DMS53 treated with DMSO at 0.1 percent for 48 hours (cell line): ENCODE results near the gene OPRM1.

Experiments used
- DNase-seq: peaks from one replicate; lab custom pipeline; 2025; ENCODE audit not compliant: unreplicated experiment; lab: John Stamatoyannopoulos, UW

Gene OPRM1

DNA sequence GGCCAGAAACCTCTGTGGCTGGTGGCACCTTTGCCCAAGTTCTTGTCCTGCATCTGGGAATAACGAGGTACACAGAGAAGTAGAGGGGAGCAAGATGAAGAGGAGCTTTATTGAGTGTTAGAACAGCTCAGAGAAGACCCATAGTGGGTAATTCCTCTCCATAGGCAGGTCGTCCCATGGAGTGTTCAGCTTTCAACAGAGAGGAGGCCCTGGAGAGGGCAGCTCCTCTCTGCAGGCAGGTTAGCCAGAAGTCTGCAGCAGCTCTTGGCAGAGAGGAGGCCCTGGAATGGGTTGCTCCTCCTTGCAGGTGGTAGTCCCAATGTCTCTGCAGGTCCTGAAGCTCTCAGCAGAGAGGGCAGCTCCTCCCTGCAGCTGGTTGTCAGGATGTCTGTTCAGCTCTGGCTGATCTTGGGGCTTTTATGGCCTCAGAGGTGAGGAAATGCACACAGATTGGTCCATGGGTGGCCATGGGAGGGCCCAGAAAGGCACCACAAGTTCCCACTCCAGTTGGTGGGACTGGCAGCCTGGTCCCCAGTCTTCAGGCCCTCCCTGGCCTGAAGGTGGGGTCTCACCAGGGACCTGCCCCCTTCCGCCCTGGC, 228.6 kb downstream of the OPRM1 start:
- DNase-seq, result no peak

DNA sequence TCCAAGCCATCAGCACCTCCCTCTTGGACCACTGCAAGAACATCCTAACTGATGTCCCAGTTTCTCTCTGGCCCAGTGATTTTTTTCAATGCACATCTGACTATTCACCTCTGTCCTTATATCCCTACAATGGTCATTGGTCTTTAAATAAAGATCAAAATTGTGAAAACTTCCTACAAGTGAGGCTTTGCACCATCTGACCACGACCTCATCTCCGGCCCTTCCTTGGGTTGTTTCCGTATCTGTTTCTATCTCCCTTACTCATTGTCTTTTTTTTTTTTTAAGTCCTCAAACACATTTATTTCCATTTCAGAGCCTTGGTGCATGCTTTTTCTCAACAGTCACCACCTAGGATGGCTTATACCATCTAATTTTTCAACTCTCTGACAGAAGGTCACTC, 229.4 kb downstream of the OPRM1 start:
- no peak for DNase-seq

DNA sequence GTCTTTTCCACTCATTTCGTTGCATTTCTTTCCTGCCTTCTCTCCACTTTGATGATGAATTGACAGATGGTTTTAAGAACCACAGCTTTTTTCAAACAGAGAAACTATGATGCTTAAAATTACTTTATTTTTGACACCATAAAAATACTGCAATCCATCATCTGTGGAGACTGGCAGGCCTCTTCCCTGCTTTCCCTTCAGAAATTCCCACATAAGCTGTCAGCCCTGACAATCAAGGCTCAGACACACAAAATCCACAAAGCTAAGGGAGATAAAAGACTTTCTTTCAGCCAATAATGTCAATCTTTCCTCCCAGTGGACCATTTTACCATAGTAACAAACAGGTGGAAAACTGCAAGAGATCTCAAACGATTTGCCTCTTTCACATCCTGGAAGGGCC, 235.1 kb downstream of the OPRM1 start:
- no peak for DNase-seq

DNA sequence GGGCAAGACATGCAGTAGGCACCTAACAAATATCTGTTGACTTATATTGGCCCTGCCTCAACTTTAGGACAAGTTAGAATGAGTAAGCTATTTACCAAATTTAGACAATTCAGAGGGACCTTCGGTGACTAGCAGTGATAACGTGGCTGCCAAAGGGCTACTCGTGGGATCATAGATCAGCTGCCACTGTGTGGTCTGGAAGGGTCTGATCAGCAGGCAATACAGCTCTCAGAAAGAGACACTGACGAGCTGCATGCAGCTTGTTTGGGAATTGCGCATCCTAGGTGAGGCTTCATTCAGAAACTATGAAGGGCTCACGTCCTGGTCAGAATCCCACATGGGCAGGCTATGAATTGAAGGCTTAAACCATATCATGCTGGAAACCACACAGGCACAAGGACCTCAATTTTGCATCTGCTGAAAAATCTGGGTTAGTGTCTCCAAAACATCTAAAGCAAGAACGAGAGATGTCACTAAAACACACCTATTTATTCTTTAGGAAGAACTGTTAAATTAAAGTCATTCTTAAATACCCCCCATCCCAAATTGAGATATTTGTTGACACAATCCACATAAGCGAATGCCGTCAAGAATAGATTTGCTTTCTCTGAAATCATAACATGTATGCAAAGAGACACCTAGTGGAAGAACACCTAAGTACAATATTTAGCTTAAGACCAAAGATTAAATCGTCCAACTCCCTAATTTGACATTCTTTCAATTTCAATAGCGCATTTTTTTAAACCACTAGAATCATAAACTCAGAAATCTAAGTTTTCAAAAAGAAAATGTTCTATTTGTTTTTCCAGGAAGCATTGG, 238.0 kb downstream of the OPRM1 start:
- DNase-seq, result peak; percentile 19

DNA sequence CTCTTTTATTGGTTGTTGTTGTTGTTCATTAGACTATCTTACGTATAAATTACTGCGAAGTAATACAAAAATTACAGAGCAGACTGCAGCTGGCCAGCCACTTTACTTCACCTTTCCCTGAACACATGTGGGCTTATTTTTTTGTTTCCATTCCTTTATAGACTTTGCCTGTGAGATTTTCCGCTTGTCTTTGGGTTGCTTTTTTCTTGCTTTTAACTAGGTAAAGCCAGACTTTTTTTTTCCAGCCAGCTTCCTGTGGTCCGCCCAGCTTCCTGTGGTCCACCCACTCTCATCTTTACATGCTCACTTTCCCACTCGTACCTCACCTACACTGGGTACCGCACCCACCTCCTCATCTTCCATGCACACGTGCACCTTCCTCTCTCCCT, 238.6 kb downstream of the OPRM1 start:
- no peak for DNase-seq

DNA sequence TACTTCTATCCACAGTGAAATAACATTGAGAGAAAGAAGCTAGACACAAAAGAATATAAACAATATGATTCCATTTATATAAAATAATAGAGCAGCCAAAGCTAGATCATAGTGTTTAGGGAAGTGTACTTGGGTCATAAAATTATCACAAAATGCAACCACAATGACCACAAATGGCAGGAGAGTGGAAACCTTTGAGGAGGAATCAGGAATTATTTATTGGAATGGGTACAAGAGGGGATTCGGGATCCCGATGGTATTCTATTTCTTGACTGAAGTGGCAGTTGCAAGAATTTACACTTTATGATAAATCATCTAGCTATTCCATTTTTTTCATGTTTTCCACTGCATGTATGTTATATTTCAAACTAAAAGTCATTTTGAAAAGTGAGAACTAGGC, 241.5 kb downstream of the OPRM1 start:
- DNase-seq, result no peak

DNA sequence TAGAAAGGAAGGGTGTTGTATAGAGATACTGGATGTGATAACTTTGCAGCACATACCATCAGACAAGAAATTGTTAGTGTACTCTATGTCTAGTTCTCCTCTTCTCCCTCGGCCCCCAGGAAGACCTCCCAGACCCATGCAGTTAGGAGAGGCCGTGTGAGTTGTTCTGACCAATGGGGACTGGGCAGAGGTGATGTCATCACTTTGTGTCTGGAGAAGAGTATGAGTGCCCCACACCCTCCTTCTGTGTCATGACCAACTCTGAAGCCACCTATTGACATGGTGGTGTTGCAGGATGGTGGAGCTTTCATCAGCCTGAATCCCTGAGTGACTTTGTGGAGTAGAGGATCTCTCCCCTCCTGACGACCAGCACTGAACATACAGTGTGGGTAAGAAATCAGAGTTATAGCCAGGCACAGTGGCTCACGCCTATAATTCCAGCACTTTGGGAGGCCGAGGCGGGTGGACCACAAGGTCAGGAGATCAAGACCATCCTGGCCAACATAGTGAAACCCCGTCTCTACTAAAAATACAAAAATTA, 245.3 kb downstream of the OPRM1 start:
- DNase-seq, result no peak

DNA sequence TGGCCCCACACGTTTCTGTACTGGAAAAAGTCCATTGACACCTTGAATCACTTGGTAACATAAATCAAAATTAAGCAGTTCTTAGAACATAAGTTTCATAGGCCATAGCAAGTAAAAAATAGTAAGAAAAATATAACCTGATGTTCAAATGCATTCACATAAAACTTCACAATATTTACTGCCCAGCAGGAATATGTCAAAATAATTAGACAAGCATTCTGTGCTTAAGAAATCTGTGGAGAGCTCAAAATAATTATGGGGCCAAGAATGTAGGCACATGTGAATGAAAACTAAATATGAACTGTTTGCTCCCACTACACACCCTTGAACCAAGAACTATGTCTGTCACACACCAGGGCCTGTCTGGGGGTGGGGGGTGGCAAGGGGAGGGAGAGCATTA, 246.8 kb downstream of the OPRM1 start:
- DNase-seq, result no peak

DNA sequence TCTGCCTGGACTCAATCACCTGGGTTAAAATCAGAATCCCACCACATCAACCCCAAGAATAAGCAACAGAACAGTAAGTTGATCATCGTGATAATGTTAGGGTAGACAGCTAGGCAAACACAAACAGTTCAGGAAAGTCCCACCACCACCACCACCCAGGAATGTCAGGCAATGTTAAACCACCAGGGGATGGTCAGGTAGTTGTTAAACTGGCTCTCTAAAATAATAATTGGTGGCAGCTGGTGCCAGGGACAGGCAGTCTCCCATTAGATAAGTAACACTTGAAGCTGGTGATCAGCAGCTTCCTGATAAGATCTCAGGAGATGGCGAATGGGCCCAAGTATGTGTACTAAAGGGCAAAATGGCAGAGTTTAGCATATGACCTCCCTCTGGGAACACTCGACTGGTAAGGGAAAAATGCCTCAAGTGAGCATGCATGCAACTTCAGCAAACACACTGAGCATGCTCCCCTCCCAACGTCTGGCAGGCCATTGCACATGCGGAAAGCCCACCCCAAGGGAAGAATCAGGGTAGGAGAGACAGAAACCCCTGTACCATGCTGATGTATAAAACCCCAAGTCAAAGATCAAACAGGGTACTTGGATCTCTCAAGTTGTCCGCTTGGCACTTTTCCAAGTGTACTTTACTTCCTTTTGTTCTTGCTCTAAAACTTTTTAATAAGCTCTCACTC, 250.9 kb downstream of the OPRM1 start:
- DNase-seq, result no peak

DNA sequence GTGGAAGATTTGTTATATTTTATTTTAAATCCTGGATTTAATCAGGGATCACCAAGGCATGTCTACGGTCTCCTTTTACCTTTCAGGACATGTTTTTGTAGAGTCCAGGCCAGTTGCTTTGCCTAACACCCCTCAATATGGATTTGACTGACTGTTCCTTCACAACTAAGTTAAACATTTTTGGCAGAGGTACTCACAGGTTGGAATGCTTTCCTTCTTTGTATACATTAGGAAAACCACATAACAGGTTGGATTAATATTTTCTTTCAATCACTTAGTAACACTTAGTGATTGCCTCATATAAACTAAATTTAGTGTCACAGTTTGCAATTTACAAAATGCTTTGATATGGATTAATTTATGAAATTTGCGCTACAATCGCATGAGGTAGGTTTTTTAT, 253.0 kb downstream of the OPRM1 start:
- DNase-seq, result no peak

DNA sequence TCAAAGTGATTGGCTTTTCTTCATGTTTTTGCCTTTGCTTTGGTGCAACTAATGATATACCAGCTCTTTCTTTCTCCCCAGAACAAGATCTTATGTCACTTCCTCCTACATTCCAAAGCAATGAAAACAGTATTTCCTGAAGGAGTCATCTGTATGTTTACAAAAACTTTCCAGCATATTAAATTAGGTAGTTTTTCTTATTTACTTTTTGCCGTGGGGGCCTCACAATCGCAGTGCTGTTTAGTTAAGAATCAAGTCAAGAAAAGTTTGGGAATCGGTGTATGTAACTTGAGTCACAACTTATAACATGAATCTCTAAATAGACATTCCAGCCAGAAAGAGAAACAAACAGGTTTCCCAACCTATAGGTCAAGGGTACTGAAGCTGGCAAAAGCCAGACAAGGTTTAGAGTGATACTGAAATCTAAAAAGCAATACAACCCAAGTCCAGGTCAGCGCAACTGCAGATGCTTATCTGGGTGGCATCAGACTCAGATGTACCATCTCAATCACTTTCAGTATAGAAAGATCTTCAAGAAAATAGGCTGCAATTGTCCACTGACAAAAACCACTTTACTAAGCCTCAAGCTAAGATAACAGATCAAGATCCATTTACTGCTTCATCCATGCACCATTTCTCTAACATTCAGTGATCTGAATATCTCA, 253.9 kb downstream of the OPRM1 start:
- DNase-seq, result no peak

DNA sequence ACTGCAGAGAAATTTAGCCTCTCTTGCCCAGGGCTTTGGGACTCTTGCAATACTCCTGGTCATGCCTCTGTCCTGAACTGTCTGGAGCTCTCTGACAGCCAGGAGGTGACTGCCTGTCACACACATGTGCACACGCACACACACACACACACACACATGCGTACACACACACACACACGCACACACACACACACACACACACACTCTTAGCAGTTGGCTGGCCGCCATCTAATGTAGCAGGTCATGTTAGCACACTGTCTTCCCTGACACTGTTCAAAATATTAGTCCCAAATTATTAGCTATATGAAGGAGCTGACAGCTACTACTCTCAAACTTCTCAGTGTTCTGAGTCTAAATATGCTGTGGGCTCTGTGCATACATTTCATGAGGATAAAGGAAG, 256.7 kb downstream of the OPRM1 start:
- DNase-seq, result no peak
